NB4 (cell line): ENCODE data around the gene NR1D2.

Source experiments
- DNase-seq: peaks from one replicate; pipeline ENCODE4 v3.0.0; 2010; ENCODE audit warnings: low read depth
- H3K4me3 ChIP-seq: one replicate; pipeline ENCODE4 v1.5.1; 2011; ENCODE audit warnings: mild to moderate bottlenecking, low read depth, low read length, moderate library complexity
- CTCF ChIP-seq: IDR thresholded peaks from one replicate; pipeline ENCODE4 v1.5.1; 2012; ENCODE audit warnings: low read depth, low read length
- MAX ChIP-seq: IDR thresholded peaks from 2 replicates; pipeline ENCODE4 v1.6.1; 2011; ENCODE audit warnings: low read depth, low read length
- MYC ChIP-seq: IDR thresholded peaks from 2 replicates; pipeline ENCODE4 v1.6.1; 2011; ENCODE audit warnings: low read depth, low read length
- POLR2A ChIP-seq: IDR thresholded peaks from 2 replicates; pipeline ENCODE4 v1.6.1; 2011; ENCODE audit warnings: mild to moderate bottlenecking; ENCODE audit not compliant: insufficient read length; ENCODE audit errors: extremely low read depth

NR1D2 gene

GRCh38 chr3:23971684-23972083, 26.6 kb downstream of the NR1D2 start:
- no peak for TF ChIP-seq CTCF
- no peak for TF ChIP-seq MYC
- no peak for TF ChIP-seq MAX
- no peak for TF ChIP-seq POLR2A
- DNase-seq: no peak

GRCh38 chr3:23976555-23976954, 31.5 kb downstream of the NR1D2 start:
- TF ChIP-seq MAX (no peak), MYC (no peak), POLR2A (no peak), CTCF (no peak)
- H3K4me3 ChIP-seq: no peak overlapping the region
- DNase-seq: no peak

More at GRCh38 chr3:23971684-23972083, 26.6 kb downstream of the NR1D2 start:
- no peak overlapping the region for H3K4me3 ChIP-seq

- no peak for DNase-seq
- no peak overlapping the region for H3K4me3 ChIP-seq
- TF ChIP-seq POLR2A: no peak
- no peak for TF ChIP-seq CTCF
- TF ChIP-seq MYC: no peak
- TF ChIP-seq MAX: no peak
Observed at GRCh38 chr3:23979569-23979968, 34.5 kb downstream of the NR1D2 start.

GRCh38 chr3:23981136-23981535, 36.0 kb downstream of the NR1D2 start:
- TF ChIP-seq POLR2A (no peak), MAX (no peak), CTCF (no peak), MYC (no peak)
- DNase-seq: no peak
- no peak overlapping the region for H3K4me3 ChIP-seq

- DNase-seq: no peak
- H3K4me3 ChIP-seq: no peak overlapping the region
- no peak for TF ChIP-seq POLR2A
- TF ChIP-seq CTCF: no peak
- TF ChIP-seq MYC: no peak
- TF ChIP-seq MAX: no peak
Observed at GRCh38 chr3:23981955-23982354, 36.9 kb downstream of the NR1D2 start.

GRCh38 chr3:23984934-23985333, 39.8 kb downstream of the NR1D2 start:
- TF ChIP-seq POLR2A (no peak), CTCF (no peak), MAX (no peak), MYC (no peak)
- H3K4me3 ChIP-seq: no peak overlapping the region
- DNase-seq: no peak
